GM19099 (cell line): ENCODE measurements around the gene PRKAG2.

ENCODE experiments used
- POLR2A ChIP-seq: IDR thresholded peaks from 3 replicates; pipeline ENCODE4 v1.6.1; 2011; ENCODE audit warnings: low read depth; ENCODE audit not compliant: insufficient read length; ENCODE audit errors: extremely low read depth

PRKAG2 gene

DNA sequence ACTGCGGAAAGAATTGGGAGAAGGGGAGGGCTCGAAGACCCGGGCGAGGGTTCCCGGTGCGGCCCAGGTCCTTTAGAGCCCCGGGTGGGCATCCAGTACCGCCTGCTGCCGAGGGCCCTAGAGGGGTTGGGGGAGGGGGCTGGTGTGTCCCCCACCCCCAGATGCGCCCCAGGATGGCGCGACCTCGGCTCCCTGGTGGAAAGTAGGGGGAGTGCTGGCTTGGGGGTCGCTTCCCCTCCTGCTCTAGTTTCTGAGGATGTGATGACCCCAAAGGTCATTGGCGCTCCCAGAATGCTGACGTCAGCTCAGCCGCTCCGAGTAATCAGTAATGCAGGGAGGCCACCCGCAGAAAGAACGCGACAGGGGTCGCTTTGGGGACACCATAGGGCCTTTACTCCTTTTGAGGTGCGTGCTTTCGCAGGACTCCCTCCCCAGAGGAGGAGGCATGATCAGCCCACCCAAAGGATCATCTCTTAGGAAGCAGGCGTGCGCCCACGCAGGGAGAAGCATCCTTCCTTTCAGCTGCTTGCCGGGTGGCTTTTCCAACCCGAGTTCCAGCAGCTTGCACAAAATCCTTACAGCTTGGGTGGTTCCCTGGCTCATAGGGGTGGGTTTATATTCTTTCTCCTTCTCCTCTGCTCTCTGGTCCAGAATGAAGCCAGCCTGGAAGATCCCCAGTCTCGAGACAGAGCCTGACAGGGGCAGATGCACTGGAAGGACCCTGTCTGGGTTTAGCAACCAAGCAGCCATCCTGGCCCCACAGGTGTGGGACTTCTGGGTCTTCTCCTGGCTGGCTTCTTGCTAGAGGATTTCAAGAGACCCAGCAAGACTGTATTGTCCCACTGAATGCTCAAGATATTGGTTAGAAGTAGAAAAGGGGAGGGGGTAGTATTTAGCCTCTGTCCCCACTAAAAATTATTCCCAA lies 1.3 kb upstream of the PRKAG2 start:
- TF ChIP-seq POLR2A: no peak

DNA sequence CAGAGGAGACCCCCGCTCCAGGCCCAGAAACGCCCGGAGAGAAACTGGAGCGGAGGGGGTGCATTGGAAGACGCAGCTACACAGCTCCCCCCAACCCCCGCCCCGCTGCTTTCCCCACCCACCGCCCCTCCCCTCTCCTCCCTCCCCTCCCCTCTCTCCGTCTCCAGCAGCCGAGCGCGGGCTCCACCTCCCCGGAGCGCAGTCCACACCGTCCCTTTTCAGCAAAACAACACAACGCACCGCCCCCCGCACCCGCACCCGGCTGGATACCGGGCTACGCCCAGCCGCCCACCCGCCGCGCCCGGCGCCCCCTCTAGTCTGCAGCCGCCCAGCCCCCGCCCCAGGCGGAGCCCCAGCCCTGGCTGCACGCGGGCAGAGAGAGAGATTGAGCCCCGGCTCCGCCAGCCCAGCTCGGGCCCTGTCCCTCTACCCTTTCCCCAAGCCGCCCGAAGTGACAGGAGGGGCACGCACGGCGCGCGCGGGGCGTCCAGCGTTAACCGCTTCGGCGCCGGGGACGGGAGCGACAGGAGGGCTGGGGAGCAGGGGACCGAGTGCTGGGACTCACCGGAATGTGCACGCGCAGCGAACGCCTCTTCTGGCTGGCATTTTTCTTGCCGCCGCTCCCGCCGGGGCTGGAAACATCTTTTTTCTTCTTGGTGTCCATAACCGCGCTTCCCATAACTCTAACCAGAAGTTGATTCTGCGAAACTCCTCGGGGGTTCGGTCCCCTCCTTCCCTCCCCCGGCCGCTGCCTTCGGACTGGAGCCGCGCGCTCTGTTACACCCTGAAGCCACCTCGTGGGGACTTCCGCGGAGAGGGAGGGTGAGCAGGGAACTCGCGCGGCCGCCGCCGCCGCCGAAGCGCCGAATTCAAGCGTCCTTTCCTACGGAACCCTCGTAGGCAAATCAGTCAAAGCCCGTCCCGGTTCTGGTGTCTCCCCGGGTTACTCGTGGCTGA lies 695 bp downstream of the PRKAG2 start:
- no peak for TF ChIP-seq POLR2A

DNA sequence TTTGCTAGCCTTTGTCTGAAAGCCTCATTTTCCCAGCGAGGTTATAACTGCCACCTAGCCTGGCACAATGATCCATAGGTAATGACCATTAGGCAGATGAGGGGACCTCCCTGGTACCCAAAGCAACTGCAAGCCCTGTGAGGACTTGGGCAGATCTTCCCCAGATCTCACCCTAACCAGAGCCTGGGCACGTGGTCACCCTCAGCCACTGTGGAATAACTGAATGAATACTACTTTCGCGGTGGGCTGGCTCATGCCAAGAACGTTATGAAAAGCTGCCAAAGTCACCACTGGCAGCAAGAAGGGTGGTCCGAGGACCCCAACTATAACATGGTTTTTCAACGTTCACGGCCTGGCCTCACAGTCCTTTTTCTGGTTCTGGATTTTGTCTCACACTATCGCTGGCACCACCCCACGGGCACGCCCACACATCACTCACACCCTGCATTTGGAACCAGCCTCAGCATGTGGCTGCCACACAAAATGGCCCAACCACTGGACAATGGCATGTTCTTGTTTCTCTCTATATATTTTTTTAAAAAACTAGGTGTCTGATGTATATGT lies 3.4 kb downstream of the PRKAG2 start:
- no peak for TF ChIP-seq POLR2A

DNA sequence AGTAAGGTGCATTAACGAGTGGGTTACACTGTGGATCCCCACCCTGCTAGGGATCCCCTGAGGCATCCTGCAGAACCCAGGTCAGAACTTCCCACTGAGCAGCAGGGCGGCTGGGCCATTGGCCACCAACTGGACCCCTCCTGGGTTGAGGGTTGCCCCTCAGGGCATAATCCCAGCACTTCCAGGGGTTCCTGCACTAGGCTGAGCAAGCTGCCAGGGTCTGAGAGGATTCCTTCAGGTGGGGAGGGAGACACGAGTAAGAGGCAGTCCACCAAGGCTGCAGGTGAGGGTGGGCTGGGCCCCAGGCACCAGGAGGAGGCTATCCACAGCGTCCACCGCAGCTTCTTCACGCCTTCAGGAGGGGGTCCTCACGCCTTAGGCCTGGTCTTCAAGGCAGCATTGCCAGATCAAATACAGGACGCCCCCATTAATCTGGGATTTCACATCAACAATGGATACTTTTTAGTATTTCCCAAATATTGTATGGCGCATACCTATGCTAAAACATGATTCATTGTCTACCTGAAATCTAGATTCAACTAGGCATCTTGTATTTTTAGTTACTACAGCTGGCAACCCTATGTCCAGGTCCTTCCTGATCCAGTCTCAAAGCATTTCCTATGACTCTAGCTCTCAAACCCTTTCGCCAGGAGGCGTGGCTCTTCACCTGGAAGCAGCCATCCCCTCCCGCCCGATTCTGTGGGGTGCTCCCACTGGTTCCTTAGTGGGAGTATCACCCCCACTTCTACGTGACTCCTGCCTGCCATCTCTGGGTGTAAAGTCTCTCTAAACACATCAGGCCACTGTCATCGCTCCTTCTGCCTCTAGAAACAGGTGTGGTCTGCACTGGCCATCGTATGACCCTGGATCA lies 4.1 kb downstream of the PRKAG2 start:
- no peak for TF ChIP-seq POLR2A

DNA sequence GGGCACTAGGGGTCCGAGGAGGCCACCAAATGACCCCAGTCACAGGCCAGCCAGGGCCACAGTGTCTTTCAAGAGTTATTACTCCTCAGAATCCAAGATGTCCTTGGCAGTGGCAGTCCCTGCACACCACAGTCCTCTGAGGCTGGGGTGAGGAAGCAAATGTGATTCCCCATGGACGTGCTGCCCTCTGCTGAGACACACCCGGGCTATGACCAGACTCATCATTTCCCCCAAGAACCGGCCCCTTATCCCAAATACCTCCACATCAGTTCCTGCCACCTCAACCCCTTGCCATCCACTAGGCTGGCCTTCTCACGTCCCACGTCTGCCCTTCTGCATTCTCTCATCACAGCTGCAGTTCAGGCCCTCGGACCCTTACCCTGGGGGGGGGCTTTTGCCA lies 5.0 kb downstream of the PRKAG2 start:
- no peak for TF ChIP-seq POLR2A

DNA sequence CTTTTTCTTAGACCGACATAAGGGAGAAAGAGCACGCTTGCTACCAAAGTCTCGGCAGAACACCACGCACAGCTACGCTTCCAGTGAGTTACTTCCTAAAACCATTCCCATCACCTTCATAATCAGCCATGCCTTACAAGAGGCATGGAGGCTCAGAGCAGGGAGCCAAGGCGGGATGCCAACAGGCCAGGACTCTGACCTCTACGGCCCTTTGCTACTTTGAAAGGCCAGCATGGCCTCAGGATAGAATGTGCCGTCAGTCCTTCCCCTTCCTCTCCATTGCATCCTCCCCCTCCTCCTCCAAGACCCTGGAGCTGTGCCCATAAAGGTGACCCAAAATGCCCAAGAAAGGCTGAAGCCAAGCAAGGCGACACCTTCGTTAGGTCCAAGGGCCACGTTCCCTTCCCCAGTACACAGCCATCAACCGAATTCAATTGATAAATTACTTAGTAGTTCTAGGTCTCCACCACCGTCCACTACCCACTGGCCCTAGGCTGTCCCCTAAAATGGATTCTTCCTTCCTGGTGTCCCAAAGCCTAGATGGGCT lies 5.7 kb downstream of the PRKAG2 start:
- no peak for TF ChIP-seq POLR2A

DNA sequence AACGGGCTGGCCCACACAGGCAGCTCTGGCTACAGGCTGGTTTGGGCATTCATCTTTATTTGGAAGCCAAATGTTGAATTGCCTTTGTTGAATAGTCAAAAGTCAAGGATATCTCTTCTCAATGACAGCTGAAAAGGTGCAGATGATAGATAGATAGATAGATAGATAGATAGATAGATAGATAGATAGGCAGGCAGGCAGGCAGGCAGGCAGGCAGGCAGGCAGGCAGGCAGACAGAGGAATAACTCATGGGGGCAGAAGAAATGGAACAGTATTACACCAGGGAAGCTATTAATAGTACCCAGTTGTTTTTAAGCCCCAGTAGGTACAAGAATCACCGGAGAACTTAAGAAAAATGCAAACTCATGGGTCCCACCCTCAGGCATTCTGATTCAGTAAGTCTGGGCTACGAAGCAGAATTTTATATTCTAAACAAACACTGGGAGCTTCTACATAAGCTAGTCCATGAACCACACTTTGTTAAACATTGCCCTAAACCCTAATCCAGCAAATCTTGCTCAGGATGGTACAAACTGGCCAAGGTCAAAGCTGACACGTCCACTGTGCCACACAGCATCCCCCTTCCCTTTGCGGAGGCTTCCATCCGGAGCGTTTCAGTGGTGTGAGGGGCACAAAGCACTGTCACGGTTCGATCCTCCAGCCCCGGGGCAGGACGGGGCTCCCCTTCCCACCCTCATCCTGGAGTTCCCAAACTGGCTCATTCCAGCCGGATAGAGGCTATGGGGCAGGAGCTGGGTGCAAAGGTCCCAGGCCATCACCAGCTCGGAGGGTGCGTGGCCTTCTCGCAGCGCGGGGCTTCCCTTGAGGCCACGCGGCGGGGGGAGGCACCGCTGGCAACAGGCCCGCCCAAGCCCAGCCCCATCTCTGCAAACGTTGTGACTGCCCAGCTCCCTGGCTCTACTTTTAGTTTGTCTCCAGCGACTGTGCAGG lies 6.7 kb downstream of the PRKAG2 start:
- TF ChIP-seq POLR2A: no peak

DNA sequence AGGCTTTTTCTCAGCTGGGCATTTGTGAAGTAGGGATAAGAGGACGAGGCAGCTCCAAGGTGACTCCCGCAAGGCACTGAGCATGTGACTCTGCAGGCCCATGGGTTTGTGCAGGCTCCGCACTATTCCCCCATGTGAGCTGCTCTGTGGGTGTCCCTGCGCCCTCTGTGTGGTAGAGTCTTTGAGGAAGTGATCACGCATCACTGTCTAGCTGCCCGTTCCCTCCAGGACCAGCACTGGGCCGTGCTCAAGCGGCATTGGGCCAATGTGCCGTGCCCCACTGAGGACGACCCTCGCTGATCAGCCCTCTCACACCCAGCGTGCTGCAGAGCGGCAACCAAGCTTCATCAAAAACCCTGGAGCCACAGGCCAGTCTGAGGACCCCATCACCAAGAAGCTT lies 7.5 kb downstream of the PRKAG2 start:
- TF ChIP-seq POLR2A: no peak

DNA sequence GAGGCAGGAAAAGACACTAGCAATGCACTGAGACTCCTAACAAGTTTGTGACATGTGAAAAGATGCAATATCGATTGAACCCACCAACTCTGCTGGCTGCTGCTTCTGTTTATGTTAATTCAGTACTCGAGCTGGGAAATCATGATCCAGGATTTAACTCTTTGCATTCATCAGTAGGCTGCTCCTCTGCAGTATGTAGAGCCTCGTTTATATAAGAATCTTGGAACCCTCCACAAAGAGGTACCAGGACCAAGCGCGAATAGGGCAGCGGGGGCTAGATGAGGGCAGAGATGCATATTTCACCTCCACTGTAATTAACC lies 7.8 kb downstream of the PRKAG2 start:
- TF ChIP-seq POLR2A: no peak

DNA sequence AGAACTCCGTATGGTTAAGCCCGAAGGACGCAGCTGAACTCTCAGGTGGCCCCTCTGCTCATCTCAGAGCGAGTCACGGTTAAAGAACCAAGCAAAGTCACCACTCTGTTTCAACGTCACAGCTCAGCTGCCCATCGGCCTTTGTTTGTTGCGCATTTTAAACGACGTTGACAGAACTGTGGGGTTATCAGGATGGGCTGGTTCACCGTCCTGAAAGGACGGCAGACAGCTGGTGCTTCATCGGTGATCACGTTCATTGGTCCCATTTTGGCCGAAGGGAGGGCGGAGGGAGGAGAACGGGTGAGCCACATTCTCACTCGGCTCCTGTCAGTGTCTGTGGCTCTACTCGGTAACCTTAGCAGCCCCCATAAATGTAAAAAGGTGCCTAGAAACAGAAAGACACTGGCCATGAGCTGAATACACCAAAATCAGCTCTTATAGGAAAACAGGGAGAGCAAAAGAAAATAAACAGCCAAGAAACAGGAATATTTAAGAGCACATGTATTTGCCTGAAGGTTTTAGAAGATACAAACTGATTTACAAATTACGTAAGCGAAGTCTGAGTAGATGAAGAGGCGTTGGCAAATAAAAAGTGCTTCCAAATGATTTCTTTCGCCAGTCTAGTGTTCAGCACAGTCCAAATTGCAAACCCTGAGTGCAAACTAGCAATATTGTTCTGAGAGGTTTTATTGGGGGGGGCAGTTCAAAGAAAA lies 8.4 kb downstream of the PRKAG2 start:
- TF ChIP-seq POLR2A: no peak

DNA sequence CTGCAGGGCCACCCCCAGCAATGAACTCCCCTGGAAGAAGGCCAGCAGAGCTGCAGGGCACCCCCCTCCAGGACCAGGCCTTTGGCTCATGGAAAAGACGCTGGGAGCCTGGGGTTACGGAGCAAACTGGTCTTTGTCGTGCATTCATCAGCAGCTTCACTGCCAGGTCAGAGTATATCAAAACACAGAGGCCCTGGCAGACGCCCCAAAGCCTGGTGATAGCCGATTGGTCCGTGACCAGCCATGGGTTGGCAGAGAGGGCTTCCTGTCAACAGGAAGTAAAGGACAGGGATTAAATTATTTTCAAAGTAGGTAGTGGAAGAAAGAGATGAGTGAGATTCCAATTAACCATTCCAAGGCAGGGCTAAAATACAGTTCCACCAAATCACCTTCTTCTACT lies 9.0 kb downstream of the PRKAG2 start:
- no peak for TF ChIP-seq POLR2A

DNA sequence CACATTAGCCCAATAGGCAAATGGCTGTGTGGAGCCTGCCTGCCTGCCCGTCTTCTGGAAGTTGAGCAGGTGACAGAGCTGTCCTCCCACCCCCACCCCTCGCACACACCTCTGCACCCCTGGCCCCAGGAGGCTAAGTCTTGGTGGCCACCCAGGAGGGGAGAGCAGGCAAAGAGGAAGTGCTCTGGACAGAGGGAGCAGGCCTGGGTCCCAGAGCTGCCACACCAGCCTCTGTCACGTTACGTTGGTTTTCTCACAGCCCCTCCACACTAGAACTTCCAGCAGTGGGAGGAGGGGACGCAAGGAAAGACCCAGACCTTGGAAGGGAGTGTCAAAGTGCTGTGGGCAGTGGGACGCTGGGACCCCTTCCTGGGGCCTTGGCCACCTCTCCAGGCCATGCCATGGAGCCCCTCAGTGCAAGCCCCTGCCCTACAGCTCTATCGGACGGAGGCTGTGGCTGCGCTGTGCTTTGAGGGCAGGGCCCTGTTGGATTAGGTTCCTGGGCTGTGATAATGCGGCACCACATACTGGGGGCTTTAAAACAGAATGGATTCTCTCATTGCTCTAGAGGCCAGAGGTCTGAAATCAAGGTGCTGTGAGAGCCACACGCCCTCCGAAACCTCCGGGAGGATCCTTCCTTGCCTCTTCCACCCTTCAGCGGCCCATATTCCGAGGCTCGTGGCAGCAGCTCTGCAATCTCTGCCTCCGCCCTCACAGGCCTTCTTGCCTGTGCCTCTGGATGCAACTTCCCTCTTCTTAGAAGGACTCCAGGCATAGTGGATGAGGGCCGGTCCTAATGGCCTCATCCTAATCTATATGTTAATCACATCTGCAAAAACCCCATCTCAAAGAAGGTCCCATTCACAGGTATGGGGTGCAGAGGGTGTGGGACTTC lies 9.9 kb downstream of the PRKAG2 start:
- TF ChIP-seq POLR2A: no peak
